GM18870 (cell line): ENCODE data around the gene PLCB3.

ENCODE experiments used
- ATAC-seq: cut with Tn5 transposase; IDR thresholded peaks from one replicate; pipeline ENCODE4 v1.9.1; 2021; ENCODE audit warnings: moderate library complexity; ENCODE audit not compliant: unreplicated experiment

The PLCB3 gene

DNA sequence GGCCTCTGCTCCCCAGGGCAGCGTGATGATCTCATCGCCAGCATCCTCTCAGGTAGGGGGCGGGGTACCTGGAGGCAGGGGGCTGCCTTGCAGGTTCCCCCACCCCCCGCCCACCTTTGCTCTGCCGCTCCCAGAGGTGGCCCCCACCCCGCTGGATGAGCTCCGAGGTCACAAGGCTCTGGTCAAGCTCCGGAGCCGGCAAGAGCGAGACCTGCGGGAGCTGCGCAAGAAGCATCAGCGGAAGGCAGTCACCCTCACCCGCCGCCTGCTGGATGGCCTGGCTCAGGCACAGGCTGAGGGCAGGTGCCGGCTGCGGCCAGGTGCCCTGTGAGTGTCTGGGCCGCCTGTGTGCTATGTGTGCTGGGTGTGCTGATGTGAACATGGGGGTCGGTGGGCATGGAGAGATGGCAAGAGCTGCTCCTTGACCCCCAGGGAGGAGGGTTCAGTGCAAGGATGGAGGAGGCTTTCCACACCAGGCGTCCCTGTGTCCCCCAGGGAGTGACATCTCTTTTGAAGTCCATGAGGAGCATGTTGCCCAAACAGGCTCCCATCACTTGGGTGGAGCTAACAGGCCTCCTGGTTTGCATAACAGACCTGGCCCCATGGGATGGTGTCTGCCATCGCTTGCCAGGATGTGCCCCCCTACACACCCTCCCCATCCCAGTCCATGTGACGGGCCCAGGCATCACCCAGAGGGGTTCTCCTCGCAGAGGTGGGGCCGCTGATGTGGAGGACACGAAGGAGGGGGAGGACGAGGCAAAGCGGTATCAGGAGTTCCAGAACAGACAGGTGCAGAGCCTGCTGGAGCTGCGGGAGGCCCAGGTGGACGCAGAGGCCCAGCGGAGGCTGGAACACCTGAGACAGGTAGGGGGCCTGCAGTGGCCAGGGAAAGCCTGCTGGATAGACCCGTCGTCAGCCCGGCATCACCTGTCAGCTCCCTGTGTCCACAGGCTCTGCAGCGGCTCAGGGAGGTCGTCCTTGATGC lies 14.1 kb downstream of the PLCB3 start:
- ATAC-seq: no peak

DNA sequence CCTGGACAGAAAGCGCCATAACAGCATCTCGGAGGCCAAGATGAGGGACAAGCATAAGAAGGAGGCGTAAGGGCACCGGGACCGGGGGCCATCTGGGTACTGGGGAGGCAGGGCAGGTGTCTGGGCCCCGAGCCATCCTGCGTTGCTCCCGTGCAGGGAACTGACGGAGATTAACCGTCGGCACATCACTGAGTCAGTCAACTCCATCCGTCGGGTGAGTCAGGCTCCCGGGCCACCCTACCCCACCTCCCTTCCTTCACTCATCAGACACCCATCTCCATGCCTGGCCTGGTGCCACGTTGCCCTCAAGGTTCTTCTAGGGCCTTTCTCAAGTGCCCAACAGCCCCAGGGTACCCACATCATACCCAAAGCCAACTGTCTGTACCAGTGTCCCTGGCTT lies 15.0 kb downstream of the PLCB3 start:
- no peak for ATAC-seq

DNA sequence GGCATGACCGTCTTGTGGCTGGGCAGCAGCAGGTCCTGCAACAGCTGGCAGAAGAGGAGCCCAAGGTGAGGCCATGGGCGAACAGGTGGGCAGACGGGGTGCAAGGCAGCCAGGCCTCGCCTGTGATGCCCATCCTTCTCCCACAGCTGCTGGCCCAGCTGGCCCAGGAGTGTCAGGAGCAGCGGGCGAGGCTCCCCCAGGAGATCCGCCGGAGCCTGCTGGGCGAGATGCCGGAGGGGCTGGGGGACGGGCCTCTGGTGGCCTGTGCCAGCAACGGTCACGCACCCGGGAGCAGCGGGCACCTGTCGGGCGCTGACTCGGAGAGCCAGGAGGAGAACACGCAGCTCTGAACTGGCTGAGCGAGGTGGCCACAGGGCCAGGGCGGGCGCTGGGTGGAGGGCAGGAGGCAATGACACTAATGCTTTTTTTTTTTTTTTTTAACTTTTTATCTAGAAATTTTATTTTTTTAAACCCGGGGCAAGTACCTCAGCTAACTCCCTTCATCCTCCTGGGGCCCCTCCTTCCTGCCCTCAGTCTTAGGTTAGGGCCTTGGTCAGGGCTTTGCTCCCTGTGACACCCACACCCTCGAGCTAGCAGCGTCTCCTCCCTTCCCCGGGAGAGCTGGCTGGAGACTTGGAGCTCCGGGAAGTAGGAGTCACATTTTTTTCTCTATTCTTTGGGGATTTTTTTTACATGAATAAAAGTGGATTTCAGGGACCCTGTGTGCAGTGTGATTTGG lies 16.0 kb downstream of the PLCB3 start:
- ATAC-seq: no peak

DNA sequence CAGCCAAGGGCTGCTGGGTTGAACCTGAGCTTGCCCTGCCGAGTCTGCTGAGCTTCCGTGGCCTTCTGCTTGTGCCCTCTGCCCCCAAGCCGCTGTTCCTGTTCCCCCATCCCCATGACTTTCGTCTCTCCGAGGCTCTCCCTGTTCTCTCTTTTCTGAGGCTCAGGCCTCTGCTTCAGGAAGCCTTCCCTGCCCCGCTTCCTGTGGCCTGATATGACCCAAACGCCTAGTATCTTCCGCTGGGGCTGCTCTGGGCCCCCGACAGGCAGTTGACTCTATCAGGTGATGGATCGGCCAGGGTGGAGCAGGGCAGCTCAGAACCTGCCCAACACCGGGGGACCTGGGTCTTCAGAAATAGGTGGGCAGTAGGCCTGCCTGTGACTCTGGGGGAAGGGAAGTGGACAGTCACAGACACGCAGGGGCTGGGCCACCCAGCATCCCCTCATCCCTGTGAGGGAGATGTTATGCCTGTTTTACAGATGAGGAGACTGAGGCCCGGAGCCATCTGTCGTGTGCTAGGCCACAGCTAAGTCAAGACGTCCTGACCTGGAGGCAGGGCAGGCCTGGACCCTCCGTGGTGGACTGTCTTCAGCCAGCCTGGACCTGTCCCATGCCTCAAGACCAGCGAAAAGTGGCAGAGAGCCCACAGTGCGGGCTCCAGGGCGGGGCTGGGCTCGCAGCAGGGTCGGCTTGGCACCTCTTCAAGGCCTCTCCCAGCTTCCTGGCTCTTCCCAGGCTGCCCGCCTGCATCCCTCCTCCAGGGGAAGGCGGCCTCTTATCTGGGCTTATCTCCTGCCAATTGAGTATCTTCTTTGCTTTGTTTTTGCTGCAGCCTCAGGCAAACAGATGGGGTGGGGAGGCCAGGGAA lies 16.9 kb downstream of the PLCB3 start:
- no peak for ATAC-seq

DNA sequence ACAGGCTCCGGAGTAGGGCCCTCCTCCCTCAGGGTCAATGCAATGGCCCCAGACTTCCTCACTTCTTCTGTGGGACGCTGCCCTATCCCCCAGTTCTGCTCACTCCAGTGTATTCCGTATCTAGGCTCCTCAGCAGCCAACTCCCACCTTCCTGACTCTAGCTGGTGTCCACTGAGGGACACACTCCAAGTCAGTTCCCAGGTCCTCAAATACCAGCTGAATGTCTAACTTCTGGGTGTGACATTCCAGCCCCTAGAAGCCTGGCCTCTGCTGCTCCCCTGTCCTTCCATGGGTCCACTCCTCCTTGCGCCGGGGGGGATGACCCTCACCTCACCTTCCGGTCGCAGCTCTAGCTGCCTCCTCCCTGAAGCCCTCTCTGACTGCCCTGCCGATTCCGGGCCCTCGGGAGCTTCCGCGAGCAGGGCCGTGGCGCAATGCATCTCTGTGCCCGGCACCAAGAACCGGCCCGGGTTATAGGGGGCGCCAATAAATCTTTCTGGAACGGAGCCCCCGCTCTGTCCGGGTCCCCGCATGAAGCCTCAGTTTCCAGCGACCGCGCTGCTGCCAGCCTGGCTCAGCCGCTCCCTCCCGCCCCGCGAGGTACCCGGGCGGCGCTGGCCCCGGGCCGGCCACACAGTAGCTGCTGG lies 17.7 kb downstream of the PLCB3 start:
- peak; percentile 1 for ATAC-seq

DNA sequence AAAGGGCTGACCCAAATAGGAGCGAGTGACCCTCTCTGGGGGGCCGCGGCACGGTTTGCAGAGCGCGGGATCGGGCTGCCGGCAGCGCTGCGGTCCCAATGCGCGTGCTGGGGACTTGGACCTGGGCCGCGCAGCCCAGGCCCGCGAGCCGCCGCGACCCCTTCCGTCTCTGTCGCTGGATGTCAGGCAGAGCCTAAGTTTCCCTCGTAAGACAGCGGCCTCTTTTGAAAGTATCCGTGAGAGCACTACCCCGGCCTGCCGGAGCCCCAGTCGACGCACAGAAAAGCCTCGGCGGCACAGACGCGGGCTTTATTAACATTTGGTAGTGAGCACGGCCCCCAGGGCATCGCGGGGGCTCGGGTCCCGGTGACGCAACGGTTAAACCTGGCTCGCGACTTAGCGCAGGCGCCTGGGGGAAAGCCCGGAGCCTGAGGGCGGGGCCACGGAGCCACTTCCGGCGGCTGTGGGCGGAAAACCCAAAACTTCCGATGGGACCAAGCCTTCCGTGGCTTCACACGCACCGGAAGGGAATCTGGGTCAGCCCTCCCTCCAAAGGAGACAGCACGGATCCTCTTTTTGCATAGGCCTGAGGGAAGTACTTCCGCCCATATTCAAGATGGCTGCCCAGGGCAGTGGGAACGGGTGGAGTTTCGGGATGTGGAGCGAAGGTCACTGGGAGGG lies 18.4 kb downstream of the PLCB3 start:
- peak; percentile 68 for ATAC-seq

DNA sequence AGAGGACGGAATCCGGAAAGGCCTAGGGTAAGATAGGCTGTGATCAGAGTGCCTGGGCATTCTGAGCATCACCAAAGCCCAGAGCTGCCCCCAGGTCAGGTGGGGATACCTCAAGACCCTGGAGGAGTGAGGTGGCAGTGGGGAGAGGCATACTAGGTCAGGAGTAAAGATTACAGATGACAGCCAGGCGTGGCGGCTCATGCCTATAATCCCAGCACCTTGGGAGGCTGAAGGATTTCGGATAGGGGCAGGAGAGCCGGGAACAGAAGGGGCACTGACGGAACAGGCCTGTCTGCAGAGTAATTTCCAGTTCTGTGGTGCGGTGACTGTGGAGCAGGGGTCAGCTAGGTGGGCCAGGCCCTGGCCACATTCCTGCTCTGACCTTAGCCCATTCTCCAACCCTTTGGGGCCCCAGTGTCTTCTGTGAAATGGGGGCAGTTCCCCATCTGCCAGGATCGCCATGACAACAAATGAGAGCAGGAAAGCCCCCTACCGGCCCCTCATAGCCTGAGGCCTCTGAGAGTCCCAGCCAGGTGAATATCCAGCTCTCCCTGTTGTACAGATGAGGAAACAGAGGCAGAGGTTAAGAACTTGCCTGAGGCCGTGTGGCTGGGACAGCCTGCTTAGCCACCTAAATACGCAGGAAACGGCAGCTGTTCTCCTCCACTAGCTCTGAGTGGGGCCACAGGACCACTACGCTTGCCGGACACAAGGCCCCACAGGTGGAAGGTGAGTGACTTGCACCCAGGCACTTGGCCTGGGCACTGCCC lies 23.9 kb downstream of the PLCB3 start:
- ATAC-seq: no peak

DNA sequence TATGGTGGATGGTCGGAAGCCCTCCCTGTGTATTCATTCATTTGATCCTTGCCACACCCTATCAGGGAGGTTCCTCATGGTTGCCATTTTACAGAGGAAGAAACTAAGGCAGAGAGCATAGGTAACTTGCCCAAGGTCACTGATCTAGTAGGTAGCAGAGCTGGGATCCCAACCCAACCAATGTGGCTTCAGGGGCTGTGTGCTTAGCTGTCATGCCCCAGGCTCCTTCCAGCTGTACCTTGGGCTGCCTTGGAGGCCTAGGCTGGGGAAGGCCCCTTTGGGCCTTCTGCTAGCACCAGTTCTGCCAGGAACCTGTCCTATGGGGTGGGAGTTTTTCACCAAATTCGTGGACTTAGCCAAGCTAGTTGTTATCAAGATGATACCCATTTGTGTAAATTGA lies 24.5 kb downstream of the PLCB3 start:
- ATAC-seq: no peak

DNA sequence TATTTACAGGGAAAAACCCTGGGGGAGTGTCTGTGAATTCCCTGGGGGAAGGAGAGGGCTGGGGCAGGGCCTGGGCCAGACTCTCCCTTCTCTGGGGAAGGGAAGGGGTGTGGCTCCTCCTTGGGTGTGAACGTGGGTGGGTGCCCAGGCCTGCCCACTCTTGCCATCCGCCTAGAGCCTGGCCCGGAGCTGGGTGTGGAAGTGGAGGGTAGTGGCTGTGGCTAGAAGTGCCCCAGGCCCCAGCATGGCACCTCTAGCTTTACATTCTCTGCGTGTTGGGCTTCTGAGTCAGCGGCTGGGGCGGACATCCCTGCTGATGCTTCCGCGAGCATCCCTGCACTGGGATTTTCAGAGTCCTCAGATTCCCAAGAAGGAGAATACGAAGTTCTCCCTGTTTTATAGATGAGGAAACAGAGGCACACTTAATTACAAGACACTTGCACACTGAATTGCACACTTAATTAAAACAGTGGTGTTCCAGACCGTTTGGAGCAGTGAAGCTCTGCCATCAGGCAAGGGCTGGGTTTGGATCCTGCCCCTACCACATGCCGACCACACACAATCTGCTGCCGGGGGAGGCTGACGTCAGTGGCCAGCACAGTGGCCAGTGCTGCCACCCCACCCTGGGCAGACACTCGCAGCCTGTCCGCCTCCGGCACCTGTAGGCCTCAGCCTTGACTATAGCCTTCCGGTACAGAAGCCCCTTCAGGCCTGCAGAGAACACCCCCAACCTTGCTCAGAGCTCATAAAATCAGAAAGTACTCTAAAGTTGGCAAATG lies 25.5 kb downstream of the PLCB3 start:
- ATAC-seq: no peak

DNA sequence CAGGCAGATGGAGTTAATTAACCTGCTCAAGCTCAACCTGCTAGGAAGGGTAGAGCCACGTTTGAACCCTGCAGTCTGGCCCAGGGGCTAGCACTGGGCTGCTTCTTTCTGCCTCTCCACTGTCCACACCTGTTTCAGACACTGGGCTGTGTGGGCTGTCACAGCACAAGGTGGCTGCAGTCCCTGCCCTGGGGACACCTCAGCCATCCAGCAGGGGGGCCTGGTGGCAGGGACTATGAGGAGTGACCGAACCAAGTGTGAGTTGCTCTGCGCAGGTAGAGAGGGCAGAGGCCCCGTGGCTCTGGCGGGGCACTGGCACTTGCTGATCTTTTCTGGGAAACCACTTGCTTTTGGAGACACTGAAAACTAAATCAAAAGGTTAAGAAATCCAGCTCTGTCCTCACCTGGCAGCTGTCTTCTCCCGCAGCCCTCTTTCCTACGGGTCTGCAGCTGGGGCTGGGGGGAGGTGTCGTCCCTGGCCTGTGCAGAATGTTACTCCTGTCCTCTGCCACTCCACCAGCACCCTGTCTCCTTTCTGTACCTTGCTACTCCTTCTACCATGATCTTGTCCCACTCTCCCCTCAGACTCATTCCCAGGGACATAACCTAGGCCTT lies 27.4 kb downstream of the PLCB3 start:
- no peak for ATAC-seq

DNA sequence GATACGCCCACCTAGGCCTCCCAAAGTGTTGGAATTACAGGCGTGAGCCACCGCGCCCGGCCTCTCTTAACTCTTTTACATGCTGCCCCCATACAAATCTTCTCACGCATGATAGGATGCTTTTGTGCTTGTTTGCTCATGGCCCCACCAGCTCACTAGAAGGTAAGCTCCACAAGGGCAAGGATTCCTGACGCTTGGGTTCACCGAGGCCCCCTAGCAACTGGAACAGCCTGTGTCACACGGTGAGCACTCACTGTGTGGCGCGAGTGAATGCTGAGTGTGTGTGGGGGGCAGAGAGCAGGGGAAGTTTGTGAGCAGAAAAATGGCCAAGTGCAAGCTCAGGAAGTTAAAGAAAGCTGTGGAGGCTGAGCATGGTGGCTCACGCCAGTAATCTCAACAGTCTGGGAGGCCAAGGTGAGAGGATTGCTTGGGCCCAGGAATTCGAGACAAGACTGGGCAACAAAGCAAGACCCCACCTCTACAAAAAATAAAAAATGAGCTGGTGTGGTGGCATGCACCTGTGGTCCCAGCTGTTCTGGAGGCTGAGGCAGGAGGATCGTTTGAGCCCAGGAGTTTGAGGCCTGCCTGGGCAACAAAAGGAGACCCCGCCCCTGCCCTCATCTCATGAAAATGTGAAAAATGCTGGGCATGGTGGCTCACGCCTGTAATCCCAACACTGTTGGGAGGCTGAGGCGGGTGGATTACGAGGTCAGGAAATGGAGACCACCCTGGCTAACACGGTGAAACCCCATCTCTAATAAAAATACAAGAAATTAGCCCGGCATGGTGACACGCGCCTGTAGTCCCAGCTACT lies 30.8 kb downstream of the PLCB3 start:
- ATAC-seq: no peak

DNA sequence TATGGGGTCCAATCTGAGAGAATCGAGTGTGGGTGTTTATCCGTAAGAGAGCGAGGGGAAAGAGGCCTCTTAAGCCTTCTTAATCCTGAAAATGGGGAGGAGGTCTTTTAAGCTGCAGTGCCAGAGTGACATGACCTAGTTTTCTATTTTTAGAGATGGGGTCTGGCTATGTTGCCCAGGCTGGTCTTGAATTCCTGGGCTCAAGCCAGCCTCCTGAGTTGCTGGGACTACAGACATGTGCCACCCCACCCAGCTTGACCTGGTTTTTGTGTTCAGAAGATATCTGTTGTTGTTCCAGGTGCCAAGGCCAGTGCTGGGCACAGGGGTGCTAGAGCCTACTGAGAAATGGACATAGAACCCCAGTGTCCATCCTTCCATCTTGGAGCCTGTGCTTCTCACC lies 31.8 kb downstream of the PLCB3 start:
- no peak for ATAC-seq

DNA sequence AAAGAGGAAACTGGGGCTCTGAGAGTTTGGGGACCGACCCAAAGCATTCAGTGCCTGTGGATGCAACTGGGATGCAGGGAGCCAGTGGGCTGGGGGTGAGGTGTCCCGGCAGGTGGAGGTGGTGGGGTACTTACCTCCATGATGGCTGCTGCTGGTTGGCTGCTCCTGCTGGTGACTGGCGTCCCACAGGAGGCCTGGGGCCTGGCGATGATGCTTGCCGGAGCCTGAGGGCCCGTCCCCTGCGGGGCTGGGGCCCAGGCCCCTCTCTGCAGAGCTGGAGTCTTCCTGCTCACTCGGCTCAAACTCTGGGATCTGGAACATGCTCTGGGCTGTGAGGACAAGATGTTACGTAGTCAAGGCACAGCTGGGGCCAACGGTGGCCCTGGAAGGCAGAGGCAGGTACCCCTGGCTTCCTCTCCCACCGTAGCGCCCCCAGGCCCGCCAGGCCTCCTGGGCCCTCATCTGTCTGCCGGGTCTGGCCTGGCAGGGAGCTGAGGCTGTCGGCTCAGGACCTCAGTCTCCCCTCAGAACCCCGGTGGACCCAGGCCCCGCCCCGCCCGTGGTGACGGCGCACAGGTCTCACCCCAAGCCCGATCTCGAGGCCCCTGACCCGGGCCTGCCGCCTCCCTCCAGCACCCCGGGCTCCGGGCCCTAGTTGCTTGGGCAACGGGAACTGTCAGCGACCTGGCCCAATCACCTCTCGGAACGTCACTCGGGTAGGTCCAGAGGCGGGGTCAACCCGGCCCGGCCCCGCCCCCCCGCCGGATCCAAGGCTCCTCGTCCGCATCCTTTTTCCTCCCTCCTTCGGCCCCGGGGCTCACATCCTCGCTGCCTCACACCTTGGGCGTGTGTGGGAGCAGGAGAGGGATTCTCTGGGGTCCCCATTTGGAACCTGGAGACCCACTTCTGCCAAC lies 33.0 kb downstream of the PLCB3 start, which contains the start of gene BAD:
Gene BAD, minus strand, starts transcription at position 618 of the 914 bp plus-strand sequence. Its CDS starts 297 bp downstream, at position 321.
- peak; percentile 51 for ATAC-seq

DNA sequence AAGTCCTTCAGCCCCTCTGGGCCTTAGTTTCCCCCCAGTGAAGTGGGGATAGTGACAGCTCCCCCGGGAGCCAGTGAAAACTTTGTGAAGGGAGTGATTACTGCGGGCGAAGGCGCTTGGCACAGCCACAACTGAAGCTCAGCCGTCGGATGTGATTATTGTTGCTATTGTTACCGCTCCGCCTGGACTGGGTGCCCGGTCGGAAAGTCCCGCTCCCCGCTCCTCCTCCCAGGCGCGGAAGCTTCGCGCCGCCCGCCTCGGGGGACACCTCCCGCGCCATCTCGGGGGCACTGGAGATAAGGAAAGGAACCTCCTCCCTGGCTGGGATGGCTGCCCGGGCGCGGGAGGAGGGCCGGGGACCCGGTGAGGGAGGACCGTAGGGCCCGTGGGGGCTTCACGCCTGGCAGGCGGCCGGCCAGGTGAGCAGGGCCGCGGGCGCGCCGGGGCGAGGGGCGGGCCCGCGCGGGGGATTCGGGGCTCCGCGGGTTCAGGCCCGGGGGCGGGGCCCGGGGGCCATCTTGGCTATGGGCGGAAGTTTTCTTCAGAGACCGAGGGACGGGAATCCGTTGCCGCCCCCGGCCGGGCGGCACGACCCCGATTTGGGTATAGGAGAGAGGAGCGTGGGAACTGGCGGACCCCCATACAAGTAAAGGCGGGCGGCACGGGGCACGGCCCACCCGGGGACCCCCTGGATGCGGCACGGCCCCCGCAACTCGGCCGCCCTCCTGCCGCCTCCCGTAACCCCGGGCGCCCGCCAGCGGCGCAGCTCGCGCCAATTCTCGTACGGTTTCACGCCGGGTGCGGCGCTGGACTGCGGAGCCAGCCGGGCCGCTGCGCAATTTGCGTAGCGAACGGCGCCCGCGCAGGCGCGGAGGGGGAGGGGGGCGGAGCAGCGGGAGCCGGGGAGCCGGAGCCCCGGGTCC lies 33.9 kb downstream of the PLCB3 start, which contains the start of gene GPR137:
Gene GPR137, plus strand, starts transcription at position 887 of the 923 bp plus-strand sequence. CDS start 677 bp downstream, outside the sequence.
- peak; percentile 56 for ATAC-seq
